A172 (cell line): ENCODE results near the gene STPG4. TPM values are rescaled to one million over a fixed set of nuclear protein-coding genes. Genes with fewer than 3 reads are reported as not detected.
A peak's percentile ranks its signal among the peaks of the same experiment; 100 is the strongest.
"Not testable (repeated sequence)": the region's sequence is repeated elsewhere in the genome, so short reads cannot be mapped to it uniquely, and the experiment has no call there.

Source experiments
- DNase-seq: peaks from one replicate; pipeline ENCODE4 v3.0.0-alpha.2; 2015; ENCODE audit warnings: low spot score
- total RNA-seq: library from RNA; depleted of rRNA; stranded (reverse); fragments of >200 nt; shearing (Covaris generic); gene quantifications from 2 replicates; pipeline ENCODE4 v1.2.3, GENCODE V29; 2014; rRNA removed

STPG4 gene, protein sequence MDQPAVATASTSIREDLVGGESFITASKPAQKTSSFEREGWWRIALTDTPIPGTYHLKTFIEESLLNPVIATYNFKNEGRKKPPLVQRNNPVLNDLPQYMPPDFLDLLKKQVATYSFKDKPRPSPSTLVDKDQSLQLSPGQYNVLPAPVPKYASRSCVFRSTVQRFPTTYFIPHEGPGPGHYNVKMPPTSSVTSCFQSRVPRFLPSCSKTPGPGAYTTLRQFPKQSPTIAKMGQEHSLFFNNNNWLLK
- 0.62 and 4.4 TPM in 2 replicates for total RNA-seq

DNA sequence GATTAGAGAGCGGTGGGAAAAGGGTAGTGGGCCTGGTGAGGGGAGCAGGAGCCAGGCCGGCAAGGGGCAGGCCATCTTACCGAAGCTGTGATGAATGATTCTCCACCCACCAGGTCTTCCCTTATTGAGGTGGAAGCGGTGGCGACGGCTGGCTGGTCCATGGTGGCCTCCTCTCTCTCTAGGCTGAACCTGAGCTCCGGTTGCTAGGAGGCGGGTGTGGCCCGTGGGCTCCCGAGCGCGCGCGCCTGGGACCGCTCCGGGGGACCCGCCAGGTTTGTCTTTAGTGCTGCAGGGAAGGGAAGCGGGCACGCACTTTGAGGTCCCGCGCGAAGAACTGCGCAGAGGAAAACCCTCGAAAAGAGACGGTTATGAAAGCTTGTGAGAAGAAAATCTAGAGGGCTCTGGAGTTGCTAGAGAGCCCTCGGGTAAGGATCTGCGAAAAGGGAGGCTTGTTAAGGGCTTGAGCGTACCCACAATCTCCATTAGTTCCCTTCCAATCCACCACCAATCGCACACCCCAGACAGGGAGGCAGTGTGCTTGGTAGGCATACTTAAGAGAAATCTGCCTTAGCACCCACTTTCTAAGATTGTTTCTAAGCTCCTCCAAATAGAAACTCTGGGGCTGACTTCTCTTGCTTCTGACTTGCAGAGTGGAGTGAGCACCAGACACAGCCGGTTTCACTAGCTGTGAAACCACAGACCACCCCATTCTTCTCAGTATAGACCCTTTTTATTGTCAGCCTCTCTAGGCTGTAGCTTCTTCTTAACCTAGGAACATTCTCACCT lies at the start of gene STPG4:
TSS of gene STPG4 (minus strand) at position 218 of the 786 bp plus-strand sequence. CDS start at position 161, 57 bp downstream.
- no peak for DNase-seq

DNA sequence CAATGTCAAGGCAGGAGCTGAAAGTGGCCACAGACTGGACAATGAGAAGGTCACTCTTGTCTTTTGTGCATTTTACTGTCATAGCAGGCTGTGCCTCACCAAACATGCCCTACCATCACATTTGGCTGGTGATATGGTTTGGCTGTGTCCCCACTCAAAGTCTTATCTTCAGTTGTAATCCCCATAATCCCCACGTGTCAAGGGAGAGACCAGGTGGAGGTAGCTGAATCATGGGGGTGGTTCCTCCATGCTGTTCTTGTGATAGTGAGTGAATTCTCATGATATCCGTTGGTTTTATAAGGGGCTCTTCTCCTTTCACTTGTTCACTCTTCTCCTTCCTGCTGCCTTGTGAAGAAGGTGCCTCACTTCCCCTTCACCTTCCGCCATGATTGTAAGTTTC lies 49.6 kb upstream of the STPG4 start:
- DNase-seq = no peak

DNA sequence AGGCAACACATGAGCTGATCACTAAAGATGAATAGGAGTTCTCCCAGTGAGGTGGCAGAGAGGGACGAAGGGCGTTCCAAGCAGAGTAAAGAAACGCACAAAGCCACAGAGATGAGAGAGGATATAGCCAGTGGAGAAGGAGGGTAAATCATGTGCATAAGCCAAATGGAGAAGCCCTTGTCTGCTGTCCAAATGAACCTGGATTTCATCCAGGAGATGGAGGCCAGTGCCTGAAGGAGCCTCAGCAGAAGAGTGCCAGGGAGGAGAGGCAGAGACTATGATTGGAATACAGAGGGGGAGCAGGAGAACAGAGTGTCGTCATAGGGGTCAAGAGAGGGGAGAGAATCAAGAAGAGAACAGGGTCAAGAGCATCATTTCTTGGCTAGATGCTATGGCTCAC lies 48.9 kb upstream of the STPG4 start:
- DNase-seq = no peak

DNA sequence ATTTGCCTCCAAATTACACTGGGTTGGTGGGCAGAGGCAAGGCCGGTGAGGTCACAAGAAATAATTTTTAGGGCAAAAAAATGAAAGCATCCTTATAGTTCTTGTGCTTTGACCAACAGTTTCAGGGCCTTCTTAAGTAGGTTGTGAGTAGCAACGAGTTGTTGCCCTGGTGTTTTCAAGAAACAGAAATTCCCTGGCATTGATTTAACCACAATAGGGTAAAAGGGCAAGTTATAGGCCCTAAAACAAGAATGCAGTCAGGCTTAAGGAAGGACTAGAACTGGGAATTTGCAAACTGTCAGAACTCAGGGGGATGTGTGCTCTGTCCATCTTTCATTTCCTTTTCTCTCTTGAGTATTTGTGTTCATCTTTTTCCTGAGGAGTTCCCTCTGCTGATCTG lies 46.1 kb upstream of the STPG4 start:
- DNase-seq = no peak

DNA sequence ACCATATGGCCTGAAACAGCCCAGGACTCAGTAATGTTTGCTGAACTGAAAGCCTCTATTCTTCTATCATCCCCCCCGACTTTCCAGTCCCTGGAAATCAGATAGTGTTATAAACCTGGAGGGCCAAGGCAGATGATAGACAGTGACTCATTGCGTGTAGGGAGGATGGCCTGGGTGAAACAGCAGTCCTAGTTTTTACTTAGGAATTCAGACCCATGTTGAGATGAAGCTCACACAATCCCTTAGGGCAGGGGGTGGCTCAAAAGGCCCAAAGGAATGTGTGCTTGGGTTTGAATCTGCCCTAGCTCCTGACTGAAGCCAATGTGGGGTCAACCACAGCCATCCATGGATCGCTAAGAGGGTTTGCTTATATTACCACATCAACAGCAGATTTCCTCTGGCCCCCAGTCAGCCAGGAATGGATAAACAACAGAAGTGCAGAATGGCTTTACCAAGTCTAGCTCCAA lies 43.9 kb upstream of the STPG4 start:
- DNase-seq = peak; percentile 98

DNA sequence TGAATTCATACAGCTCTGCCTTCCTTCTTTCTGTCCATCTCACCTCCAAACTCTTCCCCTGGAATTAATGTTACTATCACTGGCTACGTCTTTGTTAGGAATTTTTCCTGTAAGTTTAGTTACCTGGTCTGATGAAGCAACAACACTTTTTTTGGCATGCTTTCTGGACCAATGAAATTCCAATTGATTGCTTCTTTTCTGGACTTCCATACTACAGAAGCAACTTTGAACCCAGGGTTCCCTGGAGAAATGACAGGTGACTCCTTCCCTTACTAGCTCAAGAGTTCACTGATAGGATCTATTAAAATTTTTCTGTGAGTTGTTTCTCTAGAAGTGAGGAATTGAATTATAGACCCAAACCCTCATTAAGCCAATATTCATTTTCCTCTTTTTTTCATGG lies 41.4 kb upstream of the STPG4 start:
- no peak for DNase-seq

DNA sequence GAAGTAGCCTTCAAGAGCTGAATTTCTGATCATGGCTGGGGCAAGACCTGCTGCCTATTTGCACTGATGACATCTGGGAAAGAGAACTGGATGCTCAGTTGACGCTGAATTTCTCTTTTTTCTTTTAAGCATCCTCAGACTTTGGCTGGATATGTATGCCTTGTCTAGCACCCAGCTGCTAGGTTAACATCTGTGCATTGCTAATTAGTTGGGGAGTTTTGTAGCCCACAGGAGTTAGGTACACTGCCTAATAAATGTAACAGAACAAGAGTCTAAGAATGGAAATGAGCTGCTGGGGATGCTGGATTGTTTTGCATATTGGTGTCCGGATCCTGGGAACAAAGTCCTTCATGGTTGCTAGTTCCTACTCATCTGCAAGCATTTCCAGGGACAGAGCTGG lies 40.9 kb upstream of the STPG4 start:
- no peak for DNase-seq

DNA sequence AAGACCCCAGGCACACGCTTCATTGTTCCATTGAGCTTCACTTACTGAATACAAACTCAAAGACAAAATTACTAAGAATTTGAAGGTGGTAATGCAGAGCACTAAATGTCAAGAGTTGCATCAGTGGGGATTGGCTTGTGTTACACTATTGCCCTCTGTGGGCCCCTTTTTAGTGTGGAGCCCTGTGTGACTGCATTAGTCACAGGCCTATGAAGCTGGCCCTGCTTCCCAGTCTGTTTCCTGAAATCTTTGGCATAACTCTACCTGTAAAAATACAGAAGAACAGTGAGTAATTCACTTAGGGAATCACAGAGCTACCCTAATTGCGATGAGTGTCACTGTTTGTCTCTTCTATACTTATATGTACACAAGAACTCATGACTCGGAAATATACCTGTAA lies 40.0 kb upstream of the STPG4 start:
- DNase-seq = peak; percentile 65

DNA sequence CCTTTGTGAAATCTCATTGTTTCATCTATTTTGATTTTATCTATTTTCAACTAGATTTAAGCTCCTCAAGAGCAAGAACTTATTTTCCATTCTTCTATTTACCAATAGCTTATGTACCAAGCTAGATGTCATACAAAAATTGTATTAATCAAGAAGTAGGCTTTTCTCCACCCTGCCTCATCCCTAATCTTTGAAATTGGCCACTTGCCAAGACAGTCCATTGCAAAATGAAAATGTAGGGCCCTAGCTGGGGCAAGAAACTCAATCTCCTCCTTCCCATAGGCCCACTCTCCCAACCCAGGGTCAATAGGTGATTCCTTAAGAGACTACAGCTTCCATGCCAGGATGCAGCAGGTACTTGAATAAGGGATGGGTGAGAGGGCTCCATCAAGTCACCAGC lies 39.3 kb upstream of the STPG4 start:
- no peak for DNase-seq

DNA sequence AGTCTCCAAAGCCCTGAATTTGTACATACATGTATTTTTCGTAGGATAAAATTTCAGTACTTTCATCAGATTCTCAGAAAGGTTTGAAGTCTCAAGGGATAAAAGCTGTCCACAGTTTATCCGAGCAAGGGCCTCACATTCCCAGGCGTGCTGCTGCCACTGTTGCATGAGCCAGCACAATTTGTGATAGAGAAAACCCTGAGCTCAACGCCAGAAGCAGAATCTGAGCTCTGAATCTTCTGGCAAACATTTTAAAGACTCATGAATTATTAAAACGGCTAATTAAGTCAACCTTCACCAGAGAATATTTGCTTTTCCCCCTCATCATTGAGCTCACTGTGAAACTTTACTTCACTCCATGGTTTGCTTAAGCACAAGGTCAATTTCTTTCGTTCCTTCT lies 38.5 kb upstream of the STPG4 start:
- no peak for DNase-seq

DNA sequence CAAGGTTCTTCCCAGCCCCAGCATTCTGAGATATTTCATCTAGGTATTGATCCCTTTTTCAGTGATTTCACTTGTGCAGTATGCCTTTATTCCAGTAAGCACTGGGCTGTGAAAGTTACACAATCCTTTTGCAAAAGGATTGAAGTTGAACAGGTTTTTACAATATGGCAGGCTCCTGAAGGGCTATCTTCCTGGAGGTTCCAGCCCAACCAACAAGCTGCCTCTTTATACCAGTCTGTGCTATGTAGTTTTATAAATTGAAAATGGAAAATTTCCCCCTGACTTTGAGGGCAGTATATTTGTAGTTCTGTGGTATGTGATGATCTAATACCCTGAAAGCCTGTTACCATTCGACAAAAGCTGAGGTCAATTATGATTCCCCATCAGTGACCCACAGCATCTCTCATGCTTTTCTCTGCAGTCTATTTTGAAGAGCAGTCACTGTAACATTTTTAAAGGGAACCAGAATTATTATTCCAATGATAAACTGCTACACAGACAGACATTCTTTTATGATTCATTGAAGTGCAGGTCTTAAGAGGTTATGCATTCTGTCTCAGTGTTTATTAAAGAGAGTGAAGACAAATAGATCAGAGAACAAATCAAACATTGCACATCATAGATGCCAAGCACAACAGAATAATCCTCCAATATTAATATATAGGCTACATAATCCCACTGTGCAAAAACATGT lies 35.2 kb upstream of the STPG4 start:
- peak; percentile 68 for DNase-seq

DNA sequence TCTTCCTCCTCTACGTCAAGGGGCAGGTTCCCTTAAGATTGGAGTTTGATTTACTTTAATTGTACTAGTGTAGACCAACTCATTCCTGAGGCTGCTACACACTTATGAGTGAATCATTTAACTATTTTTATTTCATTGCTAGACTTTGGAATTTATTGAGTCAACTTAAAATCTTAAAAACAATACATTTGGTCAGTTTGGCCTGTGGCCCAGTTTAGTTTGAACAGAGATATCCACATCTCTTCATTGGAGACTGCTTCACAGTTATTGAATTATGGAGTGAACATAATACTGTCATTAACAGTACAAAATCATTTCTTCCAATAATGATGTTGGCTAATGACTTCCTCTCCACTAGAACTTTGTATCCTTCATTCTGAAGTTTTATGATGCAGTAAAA lies 34.5 kb upstream of the STPG4 start:
- peak; percentile 93 for DNase-seq

DNA sequence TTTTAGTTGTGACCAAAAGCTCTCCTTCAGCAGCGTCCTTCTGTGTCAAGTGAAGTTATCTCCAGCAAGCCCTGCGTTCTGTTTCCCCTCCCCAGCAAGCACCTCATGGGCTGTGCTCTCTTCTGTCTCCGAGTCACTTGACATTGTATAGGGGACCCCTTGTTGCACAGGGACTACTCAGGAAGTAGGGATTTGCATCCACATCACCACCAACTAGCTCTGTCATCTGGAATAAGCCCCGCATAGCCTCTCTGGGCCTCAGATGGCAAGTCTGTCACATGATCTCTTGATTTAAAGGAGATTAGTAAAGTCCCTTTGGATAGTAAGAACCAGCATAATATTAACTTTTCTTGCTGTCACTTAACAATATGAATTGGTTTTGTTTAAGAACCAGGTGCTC lies 32.0 kb upstream of the STPG4 start:
- DNase-seq = no peak

DNA sequence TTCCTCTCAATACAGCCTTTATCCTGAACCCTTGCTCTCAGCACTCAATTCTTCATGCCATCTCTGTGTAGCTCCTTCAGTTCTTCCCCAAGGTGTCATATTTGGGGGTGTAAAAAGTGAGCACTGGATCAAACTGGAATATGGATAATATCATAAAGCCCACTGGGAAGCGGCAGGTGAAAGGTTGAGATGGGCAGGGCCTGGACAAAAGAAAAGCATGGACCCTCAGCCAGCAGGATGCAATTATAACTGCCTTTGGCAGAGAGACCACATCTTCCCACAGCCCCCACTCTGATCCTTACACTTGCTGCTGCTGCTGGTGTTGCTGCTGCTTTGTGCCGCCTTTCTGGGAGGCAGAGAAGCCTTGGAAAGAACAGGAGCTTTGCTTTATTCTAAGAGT lies 31.2 kb upstream of the STPG4 start:
- DNase-seq = no peak

DNA sequence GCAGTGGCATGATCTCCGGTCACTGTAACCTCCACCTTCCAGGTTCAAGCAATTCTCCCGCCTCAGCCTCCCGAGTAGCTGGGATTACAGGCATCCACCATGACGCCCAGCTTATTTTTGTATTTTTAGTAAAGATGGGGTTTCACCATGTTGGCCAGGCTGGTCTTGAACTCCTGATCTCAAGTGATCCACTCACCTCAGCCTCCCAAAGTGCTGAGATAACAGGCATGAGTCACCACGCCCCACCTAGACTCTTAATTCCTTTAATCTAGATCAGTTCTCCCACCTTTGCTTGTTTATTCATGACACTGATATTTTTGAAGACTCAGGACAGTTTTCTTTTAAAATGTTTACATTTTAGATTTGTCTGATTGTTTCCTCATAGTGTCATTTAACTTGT lies 30.0 kb upstream of the STPG4 start:
- not testable (repeated sequence) for DNase-seq

DNA sequence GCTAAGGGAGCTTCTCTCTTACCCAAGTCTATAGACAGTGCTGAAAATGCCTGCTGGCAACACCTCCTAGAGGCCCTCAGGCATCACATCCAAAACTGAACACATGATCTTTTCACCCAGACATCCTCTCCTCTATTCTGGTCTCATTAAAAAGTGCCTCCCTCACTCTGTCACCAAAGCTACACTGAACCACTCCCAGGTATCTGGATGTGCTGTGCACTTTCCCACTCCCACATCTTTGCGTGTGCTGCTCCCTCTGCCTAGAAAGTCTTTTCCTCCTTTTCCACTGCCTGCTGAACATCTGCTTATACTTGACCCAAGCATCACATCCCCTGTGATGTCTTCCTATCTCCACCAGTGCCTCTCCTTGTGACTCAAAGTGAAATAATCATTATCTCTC lies 26.1 kb upstream of the STPG4 start:
- DNase-seq = no peak

DNA sequence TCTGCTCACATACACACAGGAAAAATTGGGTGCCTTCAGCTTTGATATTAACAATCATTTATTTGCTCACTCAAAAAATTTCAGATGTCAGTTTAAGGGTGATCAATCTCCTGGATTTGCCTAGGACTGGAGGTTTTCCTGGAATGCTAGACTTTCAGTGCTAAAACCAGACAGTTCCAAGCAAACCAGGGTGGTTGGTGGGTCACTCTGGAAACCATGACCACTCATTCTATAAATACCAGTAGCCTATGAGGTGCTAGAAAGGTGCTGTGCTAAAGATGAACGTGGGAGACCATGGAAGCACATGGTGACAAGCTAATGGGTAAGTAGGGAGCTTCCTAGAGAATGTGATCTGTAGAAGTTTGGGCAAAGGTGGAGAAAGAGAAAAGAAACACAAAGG lies 25.4 kb upstream of the STPG4 start:
- DNase-seq = no peak

DNA sequence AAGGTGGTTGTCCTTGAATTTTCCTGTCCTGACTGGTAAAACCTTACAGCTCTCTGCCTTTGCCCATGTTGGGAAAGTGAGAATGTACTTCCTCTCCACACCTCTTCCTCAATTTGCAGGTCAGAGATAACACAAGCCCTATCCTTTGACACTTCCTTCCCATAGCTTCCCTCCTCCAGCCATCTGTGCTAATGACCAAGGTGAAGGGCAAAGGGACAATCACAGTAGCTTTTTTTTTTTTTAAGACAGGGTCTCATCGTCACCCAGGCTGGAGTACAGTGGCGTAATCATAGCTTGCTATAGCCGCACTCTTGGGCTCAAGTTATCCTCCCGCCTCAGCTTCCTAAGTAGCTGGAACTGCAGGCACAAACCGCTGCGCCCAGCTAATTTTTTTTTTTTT lies 24.3 kb upstream of the STPG4 start:
- no peak for DNase-seq

DNA sequence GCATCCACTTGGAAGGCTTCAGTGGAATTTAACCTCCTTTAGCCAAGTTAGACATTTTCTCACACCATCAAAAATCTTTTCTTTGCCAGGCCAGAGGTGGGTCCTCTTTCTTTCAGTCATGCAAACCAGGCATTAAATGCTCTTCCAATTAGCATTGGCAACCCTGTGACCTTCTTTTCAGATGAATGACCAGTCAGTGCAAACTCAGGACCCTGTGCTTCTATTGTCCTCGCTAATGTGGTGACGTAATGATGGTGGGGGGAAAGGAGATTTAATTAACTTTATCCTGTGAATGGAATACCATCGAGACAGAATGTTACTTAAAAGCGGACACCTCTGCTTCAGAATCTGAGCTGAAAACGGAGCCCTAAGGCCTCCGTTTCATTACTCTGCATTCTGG lies 23.2 kb upstream of the STPG4 start:
- DNase-seq = no peak

DNA sequence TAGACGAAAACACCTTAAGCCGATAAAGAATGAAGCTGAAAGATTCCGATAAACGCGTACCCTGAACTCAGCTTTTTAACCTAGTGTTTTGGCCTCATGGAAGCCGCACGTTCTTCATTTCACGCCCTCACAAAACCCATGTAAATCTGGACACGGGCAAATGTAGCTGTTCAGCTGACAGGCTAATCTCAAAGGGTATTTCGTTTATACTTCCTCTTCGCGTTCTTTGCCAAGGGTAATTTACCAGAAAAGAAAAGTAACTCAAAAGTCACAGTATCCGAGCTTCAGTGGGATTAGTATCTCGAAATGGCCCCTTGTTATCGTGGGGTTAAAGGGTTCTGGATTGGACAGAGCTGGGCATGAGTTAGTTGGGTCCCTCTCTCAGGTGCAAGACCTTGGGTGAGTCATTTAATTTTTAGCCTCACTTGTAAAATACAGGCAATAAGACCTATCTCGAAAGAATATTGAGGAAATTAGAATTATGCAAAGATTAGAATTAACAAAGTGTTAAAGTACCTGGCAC lies 22.0 kb upstream of the STPG4 start:
- no peak for DNase-seq

DNA sequence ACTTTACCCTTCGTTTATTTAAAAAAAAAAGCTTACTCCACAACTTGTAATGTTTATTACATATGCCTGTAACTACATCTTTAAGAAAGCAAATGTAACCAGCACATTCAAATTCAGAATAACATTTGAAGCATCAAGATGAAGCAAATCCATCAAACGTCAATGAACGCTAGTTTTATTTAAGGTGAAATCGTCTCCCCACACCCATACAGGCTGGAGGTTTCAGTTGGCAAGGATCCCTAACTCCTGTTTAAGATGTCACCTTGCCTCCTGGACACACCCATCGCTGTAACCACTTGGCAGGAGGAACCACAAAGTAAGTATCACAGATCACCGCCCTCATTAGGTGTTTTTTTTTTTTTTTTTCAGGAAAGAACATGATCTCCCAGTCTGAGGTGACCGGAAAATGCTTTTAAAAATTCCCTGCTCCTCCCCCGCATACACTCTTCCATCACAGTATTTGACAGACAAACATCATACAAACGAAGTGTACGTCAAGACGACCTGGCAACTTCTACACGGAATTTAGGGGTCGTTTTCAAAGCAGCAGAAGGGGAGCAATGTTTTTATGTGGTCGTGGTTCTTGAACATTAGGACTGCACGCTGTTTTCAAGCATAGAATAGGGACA lies 19.7 kb upstream of the STPG4 start:
- peak; percentile 88 for DNase-seq
